GM12801 (cell line): ENCODE data around the gene FLG2.

Source experiments
- CTCF ChIP-seq: IDR thresholded peaks from one replicate; pipeline ENCODE4 v1.5.1; 2011; ENCODE audit warnings: control low read depth; ENCODE audit not compliant: insufficient read length; ENCODE audit errors: extremely low read depth

The FLG2 gene

GRCh38 chr1:152359906-152360305 lies at the start of gene FLG2:
TSS of gene FLG2 (minus strand) at chr1:152360006. CDS start at chr1:152358884, 1,122 bp downstream.
- TF ChIP-seq CTCF, result no peak

- no peak for TF ChIP-seq CTCF
Observed at GRCh38 chr1:152408664-152409063, 48.9 kb upstream of the FLG2 start.

DNA sequence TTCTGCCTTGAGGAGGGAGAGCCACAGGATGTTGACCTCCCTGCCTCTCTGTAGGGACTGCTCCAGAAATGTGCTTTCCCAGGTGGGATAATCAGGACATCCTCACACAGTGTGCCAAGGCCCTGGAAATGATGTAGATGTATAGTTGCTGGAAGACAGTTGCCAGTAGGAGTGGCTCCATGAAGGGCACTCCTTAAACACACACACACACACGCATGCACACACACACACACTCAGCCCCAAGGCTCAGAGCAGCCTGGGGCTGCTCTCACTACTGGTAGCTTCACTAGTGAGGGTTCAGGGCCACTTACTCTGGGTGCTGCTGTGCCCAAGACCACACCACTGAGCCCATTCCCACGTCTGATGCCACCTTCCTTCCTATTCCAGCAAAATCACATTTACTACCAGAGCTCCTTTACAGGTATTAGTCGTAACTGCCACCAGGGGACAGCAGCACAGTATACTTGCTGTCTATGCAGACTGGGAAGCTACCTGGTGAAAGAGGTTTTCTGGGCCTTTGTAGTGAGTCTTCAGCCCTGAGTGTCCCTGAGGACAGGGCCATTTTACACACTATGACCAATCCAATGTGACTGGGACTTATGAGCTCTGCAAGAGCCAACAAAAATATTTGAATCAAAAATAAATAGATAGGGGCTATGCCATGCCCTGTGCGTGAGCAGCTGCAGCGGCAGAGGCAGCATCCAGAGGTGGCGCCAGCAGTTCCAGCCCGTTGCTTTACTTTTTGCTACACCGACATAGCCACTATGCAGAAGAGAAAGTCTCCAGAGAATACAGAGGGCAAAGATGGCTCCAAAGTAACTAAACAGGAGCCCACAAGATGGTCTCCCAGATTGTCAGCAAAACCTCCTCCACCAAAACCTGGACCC lies 39.2 kb upstream of the FLG2 start:
- TF ChIP-seq CTCF, result no peak

GRCh38 chr1:152397474-152397873 lies 37.7 kb upstream of the FLG2 start:
- no peak for TF ChIP-seq CTCF

DNA sequence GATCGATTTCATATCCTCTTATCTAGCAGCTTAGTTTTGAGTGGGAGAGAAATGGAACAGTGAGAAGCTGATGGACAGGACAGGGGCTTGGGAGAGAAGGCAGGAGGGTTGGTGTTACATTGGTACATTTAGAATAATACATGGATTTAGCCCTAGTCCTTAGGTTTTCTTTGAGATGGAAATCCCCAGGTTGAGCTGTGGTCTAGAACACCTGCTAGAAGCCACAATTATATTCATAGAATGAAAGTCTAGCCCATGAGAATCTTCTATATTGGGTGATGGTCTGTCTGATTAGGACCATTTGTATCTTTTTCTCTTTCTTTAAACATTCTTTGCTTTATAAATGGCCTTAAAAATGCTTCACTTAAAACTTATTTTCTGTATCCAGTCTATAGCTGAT lies 34.3 kb upstream of the FLG2 start:
- TF ChIP-seq CTCF, result no peak

DNA sequence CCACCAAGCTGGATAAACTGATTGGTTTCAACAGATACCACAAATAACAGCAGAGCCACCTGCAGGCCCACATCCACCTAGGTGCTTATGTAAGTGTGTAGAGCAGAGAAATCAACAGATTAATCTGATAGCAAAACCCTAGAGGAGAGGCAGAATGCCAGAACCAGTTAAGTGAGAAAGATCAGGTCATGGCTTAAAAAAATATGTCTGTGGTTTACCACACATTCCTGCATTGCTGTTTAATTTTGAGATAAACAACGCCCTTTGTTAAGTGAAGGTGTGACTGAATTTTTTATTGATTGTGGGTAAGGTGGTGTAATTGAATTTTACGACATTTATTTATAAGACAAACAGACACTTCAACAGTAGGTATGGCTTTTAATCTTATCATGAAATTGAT lies 33.1 kb upstream of the FLG2 start:
- no peak for TF ChIP-seq CTCF

DNA sequence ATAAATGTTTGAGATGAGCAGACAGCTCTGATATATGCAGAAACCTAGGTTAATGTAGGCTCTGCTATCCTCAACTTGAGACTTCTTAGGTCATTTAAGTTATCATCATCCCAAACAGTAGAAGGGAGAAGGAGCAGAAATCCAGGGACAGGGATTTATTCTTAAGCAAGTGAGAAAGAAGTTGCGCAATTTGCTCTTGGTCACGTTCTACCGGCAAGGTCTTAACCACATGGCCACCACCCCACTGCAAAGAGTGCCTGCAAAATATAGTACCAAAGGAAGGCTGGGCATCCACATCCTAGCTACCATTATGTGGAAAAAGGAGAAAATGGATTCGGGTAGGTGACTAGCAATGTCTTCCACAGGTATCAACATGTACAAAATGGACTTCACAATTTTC lies 29.1 kb upstream of the FLG2 start:
- TF ChIP-seq CTCF, result no peak
